GM20000 (cell line): ENCODE results near the gene MYO9B.

Experiments used
- DNase-seq: peaks from one replicate; pipeline ENCODE4 v3.0.0; 2012; ENCODE audit warnings: low spot score
- TF ChIP-seq, protein P1 (sequence below): IDR thresholded peaks from 2 replicates; pipeline ENCODE4 v1.5.1; 2012; ENCODE audit warnings: mild to moderate bottlenecking, control low read depth; ENCODE audit errors: extremely low read depth, missing control alignments

Gene MYO9B

GRCh38 chr19:17243830-17244617 lies 168.4 kb downstream of the MYO9B start:
- no peak for DNase-seq
- TF ChIP-seq, protein P1, sequence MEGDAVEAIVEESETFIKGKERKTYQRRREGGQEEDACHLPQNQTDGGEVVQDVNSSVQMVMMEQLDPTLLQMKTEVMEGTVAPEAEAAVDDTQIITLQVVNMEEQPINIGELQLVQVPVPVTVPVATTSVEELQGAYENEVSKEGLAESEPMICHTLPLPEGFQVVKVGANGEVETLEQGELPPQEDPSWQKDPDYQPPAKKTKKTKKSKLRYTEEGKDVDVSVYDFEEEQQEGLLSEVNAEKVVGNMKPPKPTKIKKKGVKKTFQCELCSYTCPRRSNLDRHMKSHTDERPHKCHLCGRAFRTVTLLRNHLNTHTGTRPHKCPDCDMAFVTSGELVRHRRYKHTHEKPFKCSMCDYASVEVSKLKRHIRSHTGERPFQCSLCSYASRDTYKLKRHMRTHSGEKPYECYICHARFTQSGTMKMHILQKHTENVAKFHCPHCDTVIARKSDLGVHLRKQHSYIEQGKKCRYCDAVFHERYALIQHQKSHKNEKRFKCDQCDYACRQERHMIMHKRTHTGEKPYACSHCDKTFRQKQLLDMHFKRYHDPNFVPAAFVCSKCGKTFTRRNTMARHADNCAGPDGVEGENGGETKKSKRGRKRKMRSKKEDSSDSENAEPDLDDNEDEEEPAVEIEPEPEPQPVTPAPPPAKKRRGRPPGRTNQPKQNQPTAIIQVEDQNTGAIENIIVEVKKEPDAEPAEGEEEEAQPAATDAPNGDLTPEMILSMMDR = no peak

GRCh38 chr19:17244618-17245534 lies 169.3 kb downstream of the MYO9B start:
- DNase-seq = no peak
- TF ChIP-seq, protein P1 = no peak

DNA sequence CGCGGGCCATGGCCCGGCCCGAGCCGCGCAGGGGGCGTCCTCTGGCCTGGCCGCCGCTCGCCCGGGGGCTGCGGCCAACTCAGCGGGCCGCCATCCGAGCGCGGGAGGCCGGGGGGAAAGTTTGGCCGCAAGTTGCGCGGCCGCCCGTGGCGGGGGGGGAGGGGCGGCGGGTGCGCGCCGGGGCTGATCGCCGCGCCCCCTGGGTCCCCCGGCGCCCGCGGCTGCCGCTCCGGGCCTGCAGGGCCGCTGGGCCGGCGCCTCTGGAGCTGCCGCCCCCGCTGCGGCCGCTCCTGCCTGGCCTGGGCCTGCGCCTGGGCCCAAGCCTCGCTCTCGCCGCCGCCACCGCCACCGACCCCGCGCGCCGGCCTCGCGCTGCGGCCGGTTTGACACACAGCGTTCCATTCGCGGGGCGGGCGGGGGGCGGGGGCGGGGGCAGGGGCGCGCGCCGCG lies 170.0 kb downstream of the MYO9B start, which contains the start of gene NR2F6:
NR2F6 (minus strand) TSS at position 385 of the 450 bp plus-strand sequence. CDS start 699 bp downstream, outside the sequence.
- TF ChIP-seq, protein P1 = no peak
- DNase-seq = no peak

GRCh38 chr19:17246681-17247425 lies 171.3 kb downstream of the MYO9B start:
- TF ChIP-seq, protein P1 = no peak
- no peak for DNase-seq

GRCh38 chr19:17248011-17248776 lies 172.6 kb downstream of the MYO9B start:
- TF ChIP-seq, protein P1 = no peak
- no peak for DNase-seq

DNA sequence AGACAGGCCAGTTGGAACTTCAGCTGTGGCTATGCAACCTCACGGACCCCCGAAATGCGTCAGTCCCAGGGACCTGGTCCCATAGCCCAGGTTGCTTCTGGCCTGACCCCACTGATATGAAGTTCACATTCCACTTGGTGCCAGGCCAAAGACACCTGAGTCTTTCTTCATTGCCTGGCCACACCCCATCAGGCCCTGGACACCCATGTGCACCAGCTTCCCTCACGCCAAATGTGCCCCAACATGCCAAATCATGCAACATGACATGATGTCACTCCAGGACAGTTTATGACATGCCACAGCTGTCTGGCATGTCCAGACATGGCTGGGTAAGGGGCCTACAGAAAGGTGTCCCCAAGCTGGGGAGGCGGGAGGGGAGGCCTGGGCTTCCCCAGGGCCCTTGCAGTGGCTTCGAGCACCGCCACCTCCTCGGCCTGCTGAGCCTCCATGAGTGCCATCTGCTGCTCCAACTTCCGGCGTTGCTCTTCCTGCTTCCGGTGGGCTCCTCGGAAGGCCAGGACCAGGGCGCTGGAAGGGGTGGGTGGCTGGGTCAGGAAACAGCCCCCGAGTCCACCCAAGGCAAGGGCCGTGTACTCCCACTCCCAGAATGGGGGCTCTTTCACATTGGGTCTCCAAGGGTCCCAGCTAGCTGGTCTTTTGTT lies 174.4 kb downstream of the MYO9B start:
- DNase-seq = no peak
- TF ChIP-seq, protein P1 = no peak
